K562 (cell line): ENCODE data around the gene FKBP8. TPM values are rescaled to one million over a fixed set of nuclear protein-coding genes. Genes with fewer than 3 reads are reported as not detected.

Experiments
- CCNT2 ChIP-seq: IDR thresholded peaks from 2 replicates; pipeline ENCODE4 v1.6.1; 2011; ENCODE audit warnings: borderline replicate concordance, low read depth, mild to moderate bottlenecking, moderate library complexity, mixed read lengths, low read length; ENCODE audit not compliant: insufficient read length; ENCODE audit errors: extremely low read depth
- JUNB ChIP-seq: fragments of 450-650 bp; formaldehyde crosslinking; conservative IDR thresholded peaks from 2 replicates; pipeline ENCODE4 v1.4.0; 2020; ENCODE audit warnings: mild to moderate bottlenecking
- KLF6 ChIP-seq: fragments of 250-450 bp; sonication (Bioruptor Pico); IDR thresholded peaks from 2 replicates; pipeline ENCODE4 v1.4.0; 2020; ENCODE audit warnings: mild to moderate bottlenecking, moderate library complexity, borderline replicate concordance
- PHB ChIP-seq: fragments of 250-450 bp; sonication (Bioruptor Pico); IDR thresholded peaks from 2 replicates; pipeline ENCODE4 v1.5.0; 2021
- PRMT5 ChIP-seq: sonication (generic); formaldehyde crosslinking; IDR thresholded peaks from 2 replicates; pipeline ENCODE4 v1.5.0; 2020; ENCODE audit warnings: missing genetic modification reagents
- PYGO2 ChIP-seq: fragments of 450-650 bp; IDR thresholded peaks from 2 replicates; pipeline ENCODE4 v1.6.1; 2016; ENCODE audit warnings: mild to moderate bottlenecking, missing genetic modification characterization, moderate library complexity, missing compliant biosample characterization
- RAD21 ChIP-seq, 2 experiments: fragments of 250-450 bp in 1 of 2; fragments of 450-650 bp in 1 of 2; sonication (Bioruptor Pico) in 1 of 2; formaldehyde crosslinking in 1 of 2; IDR thresholded peaks in 1 of 2; conservative IDR thresholded peaks in 1 of 2; 2 replicates each; pipeline versions ENCODE4 v1.4.0 to v1.8.0; 2020 to 2022; ENCODE audit warnings: mild to moderate bottlenecking in 2 of 2, moderate library complexity in 1 of 2
- SAP30 ChIP-seq: fragments of 200-600 bp; sonication (generic); IDR thresholded peaks from 2 replicates; pipeline ENCODE4 v1.6.1; 2012; ENCODE audit warnings: borderline replicate concordance, low read depth, mild to moderate bottlenecking, moderate library complexity, low read length, control low read depth, inconsistent platforms; ENCODE audit not compliant: insufficient read depth, poor library complexity, severe bottlenecking
- SMARCB1 ChIP-seq: IDR thresholded peaks from 2 replicates; pipeline ENCODE4 v1.6.1; 2011; ENCODE audit warnings: improper control_type of control experiment, low read depth; ENCODE audit not compliant: insufficient read length
- YBX1 ChIP-seq: fragments of 450-650 bp; IDR thresholded peaks from 2 replicates; pipeline ENCODE4 v1.7.1; 2016; ENCODE audit warnings: mild to moderate bottlenecking
- ZNF23 ChIP-seq: fragments of 250-450 bp; sonication (Bioruptor Pico); IDR thresholded peaks from 2 replicates; pipeline ENCODE4 v1.4.0; 2020; ENCODE audit warnings: mild to moderate bottlenecking
- ZNF318 ChIP-seq, 2 experiments: fragments of 450-650 bp; IDR thresholded peaks; 2 replicates each; pipeline ENCODE4 v1.6.1; 2016; ENCODE audit warnings: mild to moderate bottlenecking in 2 of 2, borderline replicate concordance in 1 of 2, low read depth in 1 of 2, moderate library complexity in 1 of 2
- ZNF398 ChIP-seq: fragments of 250-450 bp; sonication (Bioruptor Pico); IDR thresholded peaks from 2 replicates; pipeline ENCODE4 v1.8.0; 2021; ENCODE audit warnings: moderate library complexity, mild to moderate bottlenecking, inconsistent platforms
- polyA plus RNA-seq, 8 experiments: library from polyadenylated mRNA; depleted of rRNA in 4 of 8; stranded (reverse) in 5 of 8; unstranded in 3 of 8; fragments of >200 nt; fragmentation: Nextera tagmentation in 2 of 8; fragmentation: Illumina TruSeq in 1 of 8; extraction: Ambion mirVana in 2 of 8; extraction: Trizol in 1 of 8; gene quantifications; 2 replicates each; pipeline versions ENCODE4 v1.2.1 to v1.2.3, GENCODE V29; 2011 to 2014; ENCODE audit warnings: inconsistent platforms in 1 of 8, missing spikeins in 1 of 8
- total RNA-seq, 7 experiments: library from RNA; depleted of rRNA in 6 of 7; stranded (reverse); fragments of >200 nt in 6 of 7; fragmentation: Illumina TruSeq in 2 of 7; extraction: Trizol in 2 of 7; gene quantifications; 2 replicates each; pipeline versions ENCODE4 v1.2.1 to v1.2.3, GENCODE V29; 2011 to 2021; ENCODE audit warnings: low replicate concordance in 1 of 7
- TF ChIP-seq, protein P1 (sequence below): sonication (generic); formaldehyde crosslinking; IDR thresholded peaks from 2 replicates; pipeline ENCODE4 v1.8.0; 2022; ENCODE audit warnings: mild to moderate bottlenecking, missing genetic modification reagents

FKBP8 gene
- total and polyA plus RNA-seq, 9 of the 15 experiments (the other 6 are each of a cell fraction or from before 2014, with no cell fraction given): 0.46 to 236 (median 104) TPM

DNA sequence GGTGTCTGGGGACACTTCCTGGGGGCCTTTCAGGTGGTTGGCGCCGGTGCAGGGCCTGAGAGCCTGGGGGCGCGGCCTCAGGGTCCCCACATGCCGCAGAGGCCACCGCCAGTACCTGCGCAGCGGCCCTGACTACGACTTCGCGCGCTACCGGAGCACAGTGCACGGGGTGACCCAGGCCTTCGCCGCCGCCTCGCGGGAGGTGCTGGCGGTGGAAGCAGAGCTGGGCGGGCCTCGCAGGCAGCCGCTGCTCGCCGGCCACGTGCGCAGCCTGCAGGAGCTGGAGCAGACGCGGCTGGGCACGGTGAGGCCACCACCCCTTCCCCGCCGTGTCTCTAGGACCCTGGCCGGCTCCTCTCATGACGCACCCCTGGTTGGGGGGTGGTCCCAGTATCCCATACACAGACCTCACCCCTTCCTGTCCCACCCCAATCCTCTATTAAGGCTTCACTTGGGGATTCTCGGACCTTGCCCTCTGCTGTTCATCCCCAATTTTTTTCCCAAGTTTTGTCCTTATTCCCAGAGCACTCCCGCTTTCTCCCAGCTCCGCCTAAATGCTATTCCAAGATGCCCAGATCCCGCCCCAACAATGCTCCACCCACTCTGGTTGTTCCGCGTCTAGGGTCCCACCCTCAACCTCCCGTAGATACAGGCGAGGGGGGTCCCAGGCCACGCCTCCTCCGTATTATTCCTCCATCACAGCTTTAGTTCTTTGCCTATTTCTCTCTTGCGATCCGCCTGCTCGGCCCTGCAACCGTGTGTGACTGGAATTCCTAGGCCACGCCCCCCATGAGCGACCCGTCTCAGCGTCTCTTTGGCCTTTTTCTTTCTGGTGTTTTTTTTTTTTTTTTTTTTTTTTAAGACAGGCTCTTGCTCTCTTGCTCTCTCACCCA is 46.3 kb upstream of the FKBP8 start (continued):
- TF ChIP-seq ZNF318 (IDR thresholded peaks at IDR 0.05; ENCODE audit: borderline replicate concordance in 1 of 2, low read depth in 1 of 2) (no peak), SMARCB1 (no peak), PHB (peak; percentile 19; the same call in 1 of the 2 replicates), PRMT5 (CRISPR knock-in tag) (no peak), YBX1 (no peak), ZNF398 (CRISPR knock-in tag) (no peak), RAD21 (CRISPR knock-in tag; conservative IDR thresholded peaks at IDR 0.05 in 1 of 2, IDR thresholded peaks at IDR 0.05 in 1 of 2) (peak in 1 of 2 experiments; percentile 47; a peak in 2 of 4 replicates), SAP30 (peak; percentile 43), KLF6 (CRISPR knock-in tag) (no peak), PYGO2 (no peak), CCNT2 (no peak), ZNF23 (CRISPR knock-in tag) (no peak), JUNB (CRISPR knock-in tag) (no peak)
- TF ChIP-seq, protein P1, sequence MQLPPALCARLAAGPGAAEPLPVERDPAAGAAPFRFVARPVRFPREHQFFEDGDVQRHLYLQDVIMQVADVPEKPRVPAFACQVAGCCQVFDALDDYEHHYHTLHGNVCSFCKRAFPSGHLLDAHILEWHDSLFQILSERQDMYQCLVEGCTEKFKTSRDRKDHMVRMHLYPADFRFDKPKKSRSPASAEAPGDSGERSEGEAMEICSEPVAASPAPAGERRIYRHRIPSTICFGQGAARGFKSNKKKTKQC (CRISPR knock-in tag): peak; percentile 95; the same call in 1 of the 2 replicates
